ENCODE data around the gene ALCAM.

The ALCAM gene

GRCh38 chr3:105473521-105474223 is 107.0 kb downstream of the ALCAM start:
- no peak overlapping the region for H3K4me3 ChIP-seq (ENCODE audit: insufficient read depth, low read depth, low read length)
- no peaks in the 10 kb centered on the region for H3K36me3 ChIP-seq (ENCODE audit: control insufficient read depth, insufficient read depth, low read length)
- no peaks in the 10 kb centered on the region for H3K27me3 ChIP-seq (ENCODE audit: control insufficient read depth, insufficient read depth, low read length, poor library complexity, severe bottlenecking)
- H3K27ac ChIP-seq (ENCODE audit: insufficient read depth, low read depth, low read length, poor library complexity, severe bottlenecking), result peak overlapping the region; percentile 66
- no peaks in the 10 kb centered on the region for H3K9me3 ChIP-seq (ENCODE audit: control insufficient read depth, low read length)
- H3K4me1 ChIP-seq (ENCODE audit: control insufficient read depth, insufficient read depth, low read length), result no peaks in the 10 kb centered on the region

- no peaks in the 10 kb centered on the region for H3K9me3 ChIP-seq (ENCODE audit: control insufficient read depth, low read length)
- H3K4me3 ChIP-seq (ENCODE audit: insufficient read depth, low read depth, low read length), result no peak overlapping the region
- no peaks in the 10 kb centered on the region for H3K36me3 ChIP-seq (ENCODE audit: control insufficient read depth, insufficient read depth, low read length)
- peaks cover 12% of the 10 kb centered on the region for H3K4me1 ChIP-seq (ENCODE audit: control insufficient read depth, insufficient read depth, low read length)
- no peaks in the 10 kb centered on the region for H3K27me3 ChIP-seq (ENCODE audit: control insufficient read depth, insufficient read depth, low read length, poor library complexity, severe bottlenecking)
- WGBS, 2 experiments, result 44% methylated on average over 1 of the region's 1 CpG
- H3K27ac ChIP-seq (ENCODE audit: insufficient read depth, low read depth, low read length, poor library complexity, severe bottlenecking), result peak overlapping the region; percentile 71
These were observed 114.1 kb downstream of the ALCAM start for GRCh38 chr3:105480768-105481167.

DNA sequence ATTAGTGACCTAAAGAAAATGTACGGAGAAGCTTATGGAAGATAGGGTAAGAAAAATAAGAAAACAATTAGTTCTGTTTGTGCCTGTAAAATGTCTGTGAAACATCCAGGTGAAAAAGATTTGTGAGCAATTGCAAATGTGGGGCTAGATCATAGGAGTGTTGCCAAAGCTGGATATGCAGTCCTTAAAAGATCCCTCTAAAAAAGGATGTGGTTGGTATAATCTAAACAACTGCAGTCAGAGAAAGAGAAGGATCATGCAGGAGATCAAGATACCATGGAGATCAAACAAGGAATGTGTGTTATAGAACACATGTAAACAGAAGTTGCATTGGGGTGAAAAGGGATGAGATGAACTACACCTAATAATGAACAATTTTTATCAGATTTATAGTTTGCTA is 116.8 kb downstream of the ALCAM start:
- Histone ChIP-seq H3K27me3 (ENCODE audit: control insufficient read depth, insufficient read depth, low read length, poor library complexity, severe bottlenecking) (no peaks in the 10 kb centered on the region), H3K36me3 (ENCODE audit: control insufficient read depth, insufficient read depth, low read length) (no peaks in the 10 kb centered on the region), H3K4me1 (ENCODE audit: control insufficient read depth, insufficient read depth, low read length) (peaks cover 12% of the 10 kb centered on the region), H3K9me3 (ENCODE audit: control insufficient read depth, low read length) (no peaks in the 10 kb centered on the region), H3K27ac (ENCODE audit: insufficient read depth, low read depth, low read length, poor library complexity, severe bottlenecking) (no peak overlapping the region), H3K4me3 (ENCODE audit: insufficient read depth, low read depth, low read length) (no peak overlapping the region)
- 92 to 98% methylated on average over 1 of the region's 1 CpG for WGBS, 2 experiments

DNA sequence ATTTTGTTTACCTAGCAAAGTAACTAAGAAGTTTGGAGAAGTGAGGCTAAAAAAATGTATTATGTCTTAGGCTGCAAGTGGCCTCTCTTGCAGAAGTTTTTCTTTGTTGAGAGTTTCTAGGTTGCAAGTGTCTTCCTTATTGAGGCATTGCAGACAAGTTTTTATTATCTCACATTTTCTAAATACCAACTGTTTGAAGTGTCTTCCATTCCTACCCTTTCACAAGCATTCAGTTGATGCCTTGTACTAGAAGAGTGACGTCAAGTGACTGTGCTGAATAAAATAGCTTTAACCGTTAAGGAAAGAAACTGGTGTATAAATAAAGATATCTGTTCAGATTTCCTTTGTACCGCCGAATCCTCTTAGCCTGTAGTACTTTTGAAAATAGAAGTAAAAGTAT is 123.3 kb downstream of the ALCAM start:
- no peak overlapping the region for H3K27ac ChIP-seq (ENCODE audit: insufficient read depth, low read depth, low read length, poor library complexity, severe bottlenecking)
- no peaks in the 10 kb centered on the region for H3K27me3 ChIP-seq (ENCODE audit: control insufficient read depth, insufficient read depth, low read length, poor library complexity, severe bottlenecking)
- H3K36me3 ChIP-seq (ENCODE audit: control insufficient read depth, insufficient read depth, low read length), result peaks cover 5% of the 10 kb centered on the region
- peaks cover 2% of the 10 kb centered on the region for H3K9me3 ChIP-seq (ENCODE audit: control insufficient read depth, low read length)
- no peaks in the 10 kb centered on the region for H3K4me1 ChIP-seq (ENCODE audit: control insufficient read depth, insufficient read depth, low read length)
- H3K4me3 ChIP-seq (ENCODE audit: insufficient read depth, low read depth, low read length), result no peak overlapping the region
- whole genome bisulfite sequencing, 2 experiments, result 97 to 98% methylated on average over 4 of the region's 4 CpGs

DNA sequence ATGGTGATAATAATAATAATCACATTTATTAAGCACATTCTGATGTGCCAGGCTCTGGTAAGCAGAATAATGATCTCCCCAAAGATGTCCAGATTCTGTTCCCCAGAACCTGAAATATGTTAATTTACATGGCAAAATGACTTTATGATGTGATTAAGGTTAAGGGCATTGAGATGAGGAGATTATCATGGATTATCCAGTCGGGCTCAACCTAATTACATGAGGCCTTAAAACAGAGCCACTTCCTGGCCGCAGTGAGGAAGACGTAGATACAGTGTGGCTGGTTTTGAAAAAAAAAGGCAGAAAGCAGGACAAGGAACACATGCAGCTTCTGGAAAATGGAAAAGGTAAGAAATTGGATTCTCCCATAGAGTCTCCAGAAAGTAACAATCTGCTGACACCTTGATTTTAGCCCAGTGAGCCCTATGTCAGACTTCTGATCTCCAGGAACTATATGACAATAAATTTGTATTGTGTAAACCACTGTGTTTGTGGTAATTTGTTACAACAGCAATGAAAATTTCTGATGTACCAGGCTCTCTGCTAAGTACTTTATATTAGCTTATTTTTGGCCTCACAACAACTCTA is 126.7 kb downstream of the ALCAM start:
- Histone ChIP-seq H3K4me3 (ENCODE audit: insufficient read depth, low read depth, low read length) (no peak overlapping the region), H3K36me3 (ENCODE audit: control insufficient read depth, insufficient read depth, low read length) (peaks cover 5% of the 10 kb centered on the region), H3K4me1 (ENCODE audit: control insufficient read depth, insufficient read depth, low read length) (peaks cover 8% of the 10 kb centered on the region), H3K27ac (ENCODE audit: insufficient read depth, low read depth, low read length, poor library complexity, severe bottlenecking) (no peak overlapping the region), H3K9me3 (ENCODE audit: control insufficient read depth, low read length) (peaks cover 2% of the 10 kb centered on the region), H3K27me3 (ENCODE audit: control insufficient read depth, insufficient read depth, low read length, poor library complexity, severe bottlenecking) (no peaks in the 10 kb centered on the region)
- whole genome bisulfite sequencing, 2 experiments, result 93 to 94% methylated on average over 3 of the region's 3 CpGs

DNA sequence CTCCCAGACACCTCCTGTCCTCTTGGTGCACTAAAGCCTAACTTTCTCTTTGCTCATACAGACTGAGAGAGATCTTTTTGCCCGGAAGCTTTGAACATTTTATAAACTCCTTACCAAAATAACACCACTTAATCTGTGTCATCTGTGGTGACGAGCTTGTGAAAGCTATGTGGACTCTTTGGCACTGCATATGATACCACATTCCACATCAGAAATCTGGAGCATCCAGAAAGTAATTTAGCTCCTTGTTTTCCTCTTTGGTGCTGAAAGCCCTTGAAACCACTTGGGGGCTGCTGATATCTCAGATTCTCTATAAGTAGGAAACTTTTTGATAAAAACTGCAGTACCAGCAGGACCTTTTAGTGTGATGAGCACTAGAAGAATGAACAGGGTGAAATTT is 128.3 kb downstream of the ALCAM start:
- no peaks in the 10 kb centered on the region for H3K27me3 ChIP-seq (ENCODE audit: control insufficient read depth, insufficient read depth, low read length, poor library complexity, severe bottlenecking)
- peaks cover 5% of the 10 kb centered on the region for H3K36me3 ChIP-seq (ENCODE audit: control insufficient read depth, insufficient read depth, low read length)
- WGBS, 2 experiments, result 89 to 100% methylated on average over 2 of the region's 2 CpGs
- peaks cover 2% of the 10 kb centered on the region for H3K9me3 ChIP-seq (ENCODE audit: control insufficient read depth, low read length)
- H3K27ac ChIP-seq (ENCODE audit: insufficient read depth, low read depth, low read length, poor library complexity, severe bottlenecking), result no peak overlapping the region
- peaks cover 8% of the 10 kb centered on the region for H3K4me1 ChIP-seq (ENCODE audit: control insufficient read depth, insufficient read depth, low read length)
- no peak overlapping the region for H3K4me3 ChIP-seq (ENCODE audit: insufficient read depth, low read depth, low read length)

GRCh38 chr3:105496343-105496742 is 129.6 kb downstream of the ALCAM start:
- H3K36me3 ChIP-seq (ENCODE audit: control insufficient read depth, insufficient read depth, low read length), result no peaks in the 10 kb centered on the region
- peaks cover 14% of the 10 kb centered on the region for H3K4me1 ChIP-seq (ENCODE audit: control insufficient read depth, insufficient read depth, low read length)
- H3K27ac ChIP-seq (ENCODE audit: insufficient read depth, low read depth, low read length, poor library complexity, severe bottlenecking), result no peak overlapping the region
- 65 to 69% methylated on average over 3 of the region's 3 CpGs for WGBS, 2 experiments
- no peaks in the 10 kb centered on the region for H3K27me3 ChIP-seq (ENCODE audit: control insufficient read depth, insufficient read depth, low read length, poor library complexity, severe bottlenecking)
- no peaks in the 10 kb centered on the region for H3K9me3 ChIP-seq (ENCODE audit: control insufficient read depth, low read length)
- H3K4me3 ChIP-seq (ENCODE audit: insufficient read depth, low read depth, low read length), result no peak overlapping the region

GRCh38 chr3:105497386-105497785 is 130.7 kb downstream of the ALCAM start:
- H3K9me3 ChIP-seq (ENCODE audit: control insufficient read depth, low read length), result no peaks in the 10 kb centered on the region
- WGBS, 2 experiments, result 87 to 100% methylated on average over 4 of the region's 4 CpGs
- peaks cover 17% of the 10 kb centered on the region for H3K4me1 ChIP-seq (ENCODE audit: control insufficient read depth, insufficient read depth, low read length)
- H3K36me3 ChIP-seq (ENCODE audit: control insufficient read depth, insufficient read depth, low read length), result no peaks in the 10 kb centered on the region
- no peak overlapping the region for H3K4me3 ChIP-seq (ENCODE audit: insufficient read depth, low read depth, low read length)
- no peak overlapping the region for H3K27ac ChIP-seq (ENCODE audit: insufficient read depth, low read depth, low read length, poor library complexity, severe bottlenecking)
- H3K27me3 ChIP-seq (ENCODE audit: control insufficient read depth, insufficient read depth, low read length, poor library complexity, severe bottlenecking), result no peaks in the 10 kb centered on the region

GRCh38 chr3:105499961-105500360 is 133.3 kb downstream of the ALCAM start:
- no peaks in the 10 kb centered on the region for H3K9me3 ChIP-seq (ENCODE audit: control insufficient read depth, low read length)
- H3K4me1 ChIP-seq (ENCODE audit: control insufficient read depth, insufficient read depth, low read length), result peaks cover 21% of the 10 kb centered on the region
- 0% methylated on average over 1 of the region's 1 CpG; no CpG with 5 or more reads in 1 of the 2 experiments for WGBS, 2 experiments
- H3K36me3 ChIP-seq (ENCODE audit: control insufficient read depth, insufficient read depth, low read length), result no peaks in the 10 kb centered on the region
- no peak overlapping the region for H3K27ac ChIP-seq (ENCODE audit: insufficient read depth, low read depth, low read length, poor library complexity, severe bottlenecking)
- no peak overlapping the region for H3K4me3 ChIP-seq (ENCODE audit: insufficient read depth, low read depth, low read length)
- no peaks in the 10 kb centered on the region for H3K27me3 ChIP-seq (ENCODE audit: control insufficient read depth, insufficient read depth, low read length, poor library complexity, severe bottlenecking)

DNA sequence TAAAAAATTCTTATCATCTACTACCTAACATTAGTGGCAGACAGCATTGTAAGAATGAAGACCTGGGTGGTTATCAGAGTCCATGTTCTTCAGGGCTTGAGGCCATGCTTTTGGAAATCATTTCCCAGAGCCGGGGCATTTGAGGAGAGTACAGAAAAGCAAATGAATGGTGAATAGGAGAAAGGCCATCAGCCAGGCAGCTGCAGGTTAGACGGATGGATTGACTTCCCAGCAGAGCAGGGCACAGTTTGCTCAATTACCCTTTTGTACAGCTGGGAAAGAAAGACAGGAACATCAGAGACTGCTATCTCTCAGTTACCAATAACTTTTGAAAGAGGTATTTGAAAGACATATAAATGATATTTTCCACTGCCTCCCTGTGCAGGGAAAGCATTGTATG is 135.6 kb downstream of the ALCAM start:
- H3K4me1 ChIP-seq (ENCODE audit: control insufficient read depth, insufficient read depth, low read length), result peaks cover 13% of the 10 kb centered on the region
- H3K27ac ChIP-seq (ENCODE audit: insufficient read depth, low read depth, low read length, poor library complexity, severe bottlenecking), result no peak overlapping the region
- H3K27me3 ChIP-seq (ENCODE audit: control insufficient read depth, insufficient read depth, low read length, poor library complexity, severe bottlenecking), result no peaks in the 10 kb centered on the region
- no peaks in the 10 kb centered on the region for H3K9me3 ChIP-seq (ENCODE audit: control insufficient read depth, low read length)
- no peak overlapping the region for H3K4me3 ChIP-seq (ENCODE audit: insufficient read depth, low read depth, low read length)
- WGBS, 2 experiments, result 54 to 69% methylated on average over 2 of the region's 2 CpGs
- H3K36me3 ChIP-seq (ENCODE audit: control insufficient read depth, insufficient read depth, low read length), result no peaks in the 10 kb centered on the region
